ENCODE results near the gene OR11A1. TPM values are rescaled to one million over a fixed set of nuclear protein-coding genes. Genes with fewer than 3 reads are reported as not detected.

OR11A1 gene
- polyA plus RNA-seq, 2 of the 4 experiments (the other 2 are of a cell fraction): not detected

DNA sequence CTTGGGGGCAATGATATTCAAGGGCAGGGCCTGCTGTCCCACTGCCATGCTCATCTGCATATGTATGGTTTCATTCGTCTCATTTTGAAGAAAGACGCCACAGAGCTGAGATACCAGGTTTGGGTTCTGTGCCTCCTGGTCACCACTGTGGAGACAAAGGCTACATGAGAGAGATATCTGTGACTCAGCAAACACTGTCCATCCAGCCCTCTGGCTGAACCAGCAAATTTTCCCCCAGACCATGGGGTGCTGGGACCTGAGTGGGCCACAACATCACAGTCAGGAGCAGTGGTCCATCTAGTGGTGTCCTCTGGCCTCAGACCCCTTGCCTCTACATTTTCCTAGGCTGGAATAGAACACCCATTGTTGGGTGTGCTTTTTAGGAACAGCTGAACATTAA lies 30.8 kb upstream of the OR11A1 start, which contains the start of gene MAS1L:
Gene MAS1L (minus strand): TSS at position 297 of the 400 bp plus-strand sequence. CDS start 54 bp downstream, at position 243.
- ChIA-PET POLR2A (no interaction called here), CTCF (no interaction called here)
- no CpG with 5 or more reads among the region's 2 CpGs for WGBS (ENCODE audit: missing lambda C conversion rate)
- FAIRE-seq: no peak
- Histone ChIP-seq H3K4me2 (no peak within 1 kb of the TSS), H3K4me3 (no peak within 1 kb of the TSS), H3K4me1 (no peaks in the 10 kb centered on the region), H3K27ac (no peak within 1 kb of the TSS), H3K9me3 (no peaks in the 10 kb centered on the region)
- no peak for TF ChIP-seq HEYL (CRISPR knock-in tag; IDR thresholded peaks at IDR 0.05)
- no peak for TF ChIP-seq HOXA7 (CRISPR knock-in tag; IDR thresholded peaks at IDR 0.05)
- ATAC-seq: no peak
- no peak for DNase-seq (ENCODE audit: low read depth in 1 of 2, low spot score in 1 of 2)

DNA sequence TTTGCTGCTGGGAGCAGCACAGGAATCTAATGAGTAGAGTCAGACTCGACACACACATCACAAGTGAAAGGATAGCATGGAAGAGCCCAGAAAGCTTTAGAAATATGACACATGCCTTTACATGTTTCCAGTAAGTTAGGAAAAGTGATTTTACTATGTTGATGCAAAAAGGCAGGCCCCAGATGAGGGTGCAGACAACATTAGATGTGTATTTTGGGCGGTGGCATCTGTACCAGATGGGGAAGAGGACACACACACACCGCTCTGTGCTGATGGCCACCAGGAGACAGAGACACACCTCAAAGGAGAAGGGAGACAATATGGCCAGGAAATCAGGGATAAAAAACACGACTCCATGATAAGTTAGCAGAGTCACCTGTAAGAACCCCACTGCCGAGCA lies 30.3 kb upstream of the OR11A1 start:
- no peak overlapping the region for H3K4me2 ChIP-seq
- WGBS (ENCODE audit: missing lambda C conversion rate): 24% methylated on average over 5 of the region's 5 CpGs
- H3K27ac ChIP-seq: no peak overlapping the region
- no peak for FAIRE-seq
- no peaks in the 10 kb centered on the region for H3K4me1 ChIP-seq
- CTCF ChIA-PET: interaction anchor here (0.6 kb wide), 1 partner anchor 30 kb away, joined by 3 read pairs; no protein-coding TSS in a partner anchor
- no peaks in the 10 kb centered on the region for H3K9me3 ChIP-seq
- no peak for DNase-seq (ENCODE audit: low read depth in 1 of 2, low spot score in 1 of 2)
- POLR2A ChIA-PET: no interaction called here
- ATAC-seq: no peak
- H3K4me3 ChIP-seq: no peak overlapping the region
- TF ChIP-seq HDAC2 (IDR thresholded peaks at IDR 0.05): no peak
- no peak for TF ChIP-seq SREBF2 (IDR thresholded peaks at IDR 0.05)
- no peak for TF ChIP-seq EHF (CRISPR knock-in tag; IDR thresholded peaks at IDR 0.05)
- TF ChIP-seq, protein P1, sequence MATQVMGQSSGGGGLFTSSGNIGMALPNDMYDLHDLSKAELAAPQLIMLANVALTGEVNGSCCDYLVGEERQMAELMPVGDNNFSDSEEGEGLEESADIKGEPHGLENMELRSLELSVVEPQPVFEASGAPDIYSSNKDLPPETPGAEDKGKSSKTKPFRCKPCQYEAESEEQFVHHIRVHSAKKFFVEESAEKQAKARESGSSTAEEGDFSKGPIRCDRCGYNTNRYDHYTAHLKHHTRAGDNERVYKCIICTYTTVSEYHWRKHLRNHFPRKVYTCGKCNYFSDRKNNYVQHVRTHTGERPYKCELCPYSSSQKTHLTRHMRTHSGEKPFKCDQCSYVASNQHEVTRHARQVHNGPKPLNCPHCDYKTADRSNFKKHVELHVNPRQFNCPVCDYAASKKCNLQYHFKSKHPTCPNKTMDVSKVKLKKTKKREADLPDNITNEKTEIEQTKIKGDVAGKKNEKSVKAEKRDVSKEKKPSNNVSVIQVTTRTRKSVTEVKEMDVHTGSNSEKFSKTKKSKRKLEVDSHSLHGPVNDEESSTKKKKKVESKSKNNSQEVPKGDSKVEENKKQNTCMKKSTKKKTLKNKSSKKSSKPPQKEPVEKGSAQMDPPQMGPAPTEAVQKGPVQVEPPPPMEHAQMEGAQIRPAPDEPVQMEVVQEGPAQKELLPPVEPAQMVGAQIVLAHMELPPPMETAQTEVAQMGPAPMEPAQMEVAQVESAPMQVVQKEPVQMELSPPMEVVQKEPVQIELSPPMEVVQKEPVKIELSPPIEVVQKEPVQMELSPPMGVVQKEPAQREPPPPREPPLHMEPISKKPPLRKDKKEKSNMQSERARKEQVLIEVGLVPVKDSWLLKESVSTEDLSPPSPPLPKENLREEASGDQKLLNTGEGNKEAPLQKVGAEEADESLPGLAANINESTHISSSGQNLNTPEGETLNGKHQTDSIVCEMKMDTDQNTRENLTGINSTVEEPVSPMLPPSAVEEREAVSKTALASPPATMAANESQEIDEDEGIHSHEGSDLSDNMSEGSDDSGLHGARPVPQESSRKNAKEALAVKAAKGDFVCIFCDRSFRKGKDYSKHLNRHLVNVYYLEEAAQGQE (IDR thresholded peaks at IDR 0.05): no peak

DNA sequence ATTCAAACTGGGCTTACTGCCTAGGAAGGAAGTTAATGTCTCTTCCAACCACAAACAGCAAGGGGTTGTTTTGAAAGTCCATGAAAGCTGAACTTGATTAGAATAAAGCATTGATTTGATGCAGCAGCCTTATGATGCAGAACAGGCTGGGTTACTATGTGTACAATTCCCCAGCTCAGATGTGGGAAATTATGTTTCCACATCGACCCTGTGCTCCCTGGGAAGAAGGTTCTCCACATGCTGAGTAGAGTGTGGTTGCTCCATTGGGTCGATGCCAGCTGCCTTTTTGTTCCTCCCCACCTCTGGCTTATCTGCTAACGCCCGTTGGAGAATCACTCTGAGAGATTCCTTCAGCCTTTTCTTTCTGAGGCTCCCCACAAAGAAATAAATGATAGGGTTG lies 29.7 kb upstream of the OR11A1 start:
- TF ChIP-seq, protein P2, sequence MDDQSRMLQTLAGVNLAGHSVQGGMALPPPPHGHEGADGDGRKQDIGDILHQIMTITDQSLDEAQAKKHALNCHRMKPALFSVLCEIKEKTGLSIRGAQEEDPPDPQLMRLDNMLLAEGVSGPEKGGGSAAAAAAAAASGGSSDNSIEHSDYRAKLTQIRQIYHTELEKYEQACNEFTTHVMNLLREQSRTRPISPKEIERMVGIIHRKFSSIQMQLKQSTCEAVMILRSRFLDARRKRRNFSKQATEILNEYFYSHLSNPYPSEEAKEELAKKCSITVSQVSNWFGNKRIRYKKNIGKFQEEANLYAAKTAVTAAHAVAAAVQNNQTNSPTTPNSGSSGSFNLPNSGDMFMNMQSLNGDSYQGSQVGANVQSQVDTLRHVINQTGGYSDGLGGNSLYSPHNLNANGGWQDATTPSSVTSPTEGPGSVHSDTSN (IDR thresholded peaks at IDR 0.05): no peak
- FAIRE-seq (no peak), ATAC-seq (no peak), DNase-seq (ENCODE audit: low read depth in 1 of 2, low spot score in 1 of 2) (no peak)
- CTCF ChIA-PET: interaction anchor here (0.6 kb wide), 1 partner anchor 30 kb away, joined by 3 read pairs; no protein-coding TSS in a partner anchor
- H3K4me3 ChIP-seq: no peak overlapping the region
- no peaks in the 10 kb centered on the region for H3K9me3 ChIP-seq
- H3K27ac ChIP-seq: no peak overlapping the region
- POLR2A ChIA-PET: no interaction called here
- no peaks in the 10 kb centered on the region for H3K4me1 ChIP-seq
- 50% methylated on average over 4 of the region's 4 CpGs for WGBS (ENCODE audit: missing lambda C conversion rate)
- H3K4me2 ChIP-seq: no peak overlapping the region

DNA sequence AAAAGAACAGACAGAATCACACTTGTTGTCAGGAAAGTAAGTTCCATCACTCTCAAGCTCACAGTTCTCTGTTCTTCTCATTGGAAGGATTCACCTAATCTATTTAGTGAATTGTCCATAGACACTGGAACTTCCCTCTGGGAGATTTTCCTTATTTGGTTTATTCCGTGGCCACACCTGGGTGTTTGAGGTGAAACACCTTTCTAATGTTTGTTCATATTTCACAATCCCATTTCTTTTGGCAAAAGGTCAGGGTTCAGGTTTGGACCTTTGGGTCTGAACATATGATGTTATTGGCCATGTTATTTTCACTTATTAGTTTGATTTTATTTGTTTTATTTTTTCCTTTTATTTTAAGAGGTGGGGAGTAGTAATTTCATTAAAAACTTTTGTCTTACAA lies 26.9 kb upstream of the OR11A1 start:
- Histone ChIP-seq H3K27ac (no peak overlapping the region), H3K4me1 (no peaks in the 10 kb centered on the region), H3K4me2 (no peak overlapping the region), H3K9me3 (no peaks in the 10 kb centered on the region), H3K4me3 (no peak overlapping the region)
- no peak for DNase-seq (ENCODE audit: low read depth in 1 of 2, low spot score in 1 of 2)
- ATAC-seq: no peak
- TF ChIP-seq, protein P3, sequence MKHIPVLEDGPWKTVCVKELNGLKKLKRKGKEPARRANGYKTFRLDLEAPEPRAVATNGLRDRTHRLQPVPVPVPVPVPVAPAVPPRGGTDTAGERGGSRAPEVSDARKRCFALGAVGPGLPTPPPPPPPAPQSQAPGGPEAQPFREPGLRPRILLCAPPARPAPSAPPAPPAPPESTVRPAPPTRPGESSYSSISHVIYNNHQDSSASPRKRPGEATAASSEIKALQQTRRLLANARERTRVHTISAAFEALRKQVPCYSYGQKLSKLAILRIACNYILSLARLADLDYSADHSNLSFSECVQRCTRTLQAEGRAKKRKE (CRISPR knock-in tag; IDR thresholded peaks at IDR 0.05; ENCODE audit: low read depth): no peak
- TF ChIP-seq EP300 (IDR thresholded peaks at IDR 0.05): no peak
- no peak for TF ChIP-seq MAZ (IDR thresholded peaks at IDR 0.05; ENCODE audit: borderline replicate concordance, low read depth, low read length)
- TF ChIP-seq NFE2L2 (conservative IDR thresholded peaks at IDR 0.05; ENCODE audit: low read length): no peak
- no peak for FAIRE-seq
- 5% methylated on average over 1 of the region's 1 CpG for WGBS (ENCODE audit: missing lambda C conversion rate)
- POLR2A ChIA-PET: no interaction called here
- CTCF ChIA-PET: no interaction called here

DNA sequence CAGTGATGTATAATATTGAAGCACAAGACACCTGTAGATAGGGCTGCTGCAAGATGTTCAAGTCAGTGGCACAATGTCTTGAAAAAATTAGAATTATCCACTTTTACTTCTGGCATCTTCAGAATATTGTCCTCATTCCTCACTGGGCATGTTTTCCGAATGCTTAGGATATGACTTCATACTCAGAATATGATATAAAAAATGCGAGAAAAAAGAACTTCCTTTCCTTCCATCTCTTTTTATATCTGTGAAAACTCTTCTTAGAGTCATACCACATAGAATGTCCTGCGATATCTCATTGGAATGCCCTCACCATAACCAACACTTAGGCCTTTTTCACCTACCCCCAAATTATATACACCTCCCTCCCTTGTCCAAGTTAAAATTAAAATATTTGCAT lies 26.3 kb upstream of the OR11A1 start:
- no peak for ATAC-seq
- Histone ChIP-seq H3K4me2 (no peak overlapping the region), H3K9me3 (no peaks in the 10 kb centered on the region), H3K27ac (no peak overlapping the region), H3K4me1 (no peaks in the 10 kb centered on the region), H3K4me3 (no peak overlapping the region)
- FAIRE-seq: no peak
- WGBS (ENCODE audit: missing lambda C conversion rate): 5% methylated on average over 3 of the region's 3 CpGs
- POLR2A ChIA-PET: no interaction called here
- TF ChIP-seq TP53 (CRISPR knock-in tag; IDR thresholded peaks at IDR 0.05): no peak
- TF ChIP-seq SMC3 (IDR thresholded peaks at IDR 0.05): no peak
- TF ChIP-seq, protein P4, sequence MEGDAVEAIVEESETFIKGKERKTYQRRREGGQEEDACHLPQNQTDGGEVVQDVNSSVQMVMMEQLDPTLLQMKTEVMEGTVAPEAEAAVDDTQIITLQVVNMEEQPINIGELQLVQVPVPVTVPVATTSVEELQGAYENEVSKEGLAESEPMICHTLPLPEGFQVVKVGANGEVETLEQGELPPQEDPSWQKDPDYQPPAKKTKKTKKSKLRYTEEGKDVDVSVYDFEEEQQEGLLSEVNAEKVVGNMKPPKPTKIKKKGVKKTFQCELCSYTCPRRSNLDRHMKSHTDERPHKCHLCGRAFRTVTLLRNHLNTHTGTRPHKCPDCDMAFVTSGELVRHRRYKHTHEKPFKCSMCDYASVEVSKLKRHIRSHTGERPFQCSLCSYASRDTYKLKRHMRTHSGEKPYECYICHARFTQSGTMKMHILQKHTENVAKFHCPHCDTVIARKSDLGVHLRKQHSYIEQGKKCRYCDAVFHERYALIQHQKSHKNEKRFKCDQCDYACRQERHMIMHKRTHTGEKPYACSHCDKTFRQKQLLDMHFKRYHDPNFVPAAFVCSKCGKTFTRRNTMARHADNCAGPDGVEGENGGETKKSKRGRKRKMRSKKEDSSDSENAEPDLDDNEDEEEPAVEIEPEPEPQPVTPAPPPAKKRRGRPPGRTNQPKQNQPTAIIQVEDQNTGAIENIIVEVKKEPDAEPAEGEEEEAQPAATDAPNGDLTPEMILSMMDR (IDR thresholded peaks at IDR 0.05): no peak
- no peak for TF ChIP-seq MAZ (IDR thresholded peaks at IDR 0.05; ENCODE audit: borderline replicate concordance, low read depth, low read length)
- TF ChIP-seq EHMT2 (IDR thresholded peaks at IDR 0.05; ENCODE audit: low read depth): no peak
- TF ChIP-seq CBX8 (IDR thresholded peaks at IDR 0.05): no peak
- no peak for DNase-seq (ENCODE audit: low read depth in 1 of 2, low spot score in 1 of 2)
- CTCF ChIA-PET: no interaction called here
